Left lung (tissue), 10 donors: ENCODE measurements around the gene DMRT2. TPM values are rescaled to one million over a fixed set of nuclear protein-coding genes. Genes with fewer than 3 reads are reported as not detected.

ENCODE experiments used
- ATAC-seq: fragments of 200-7000 bp; cut with Tn5 transposase; one replicate; pipeline ENCODE4 v1.9.1; 2020; ENCODE audit warnings: moderate library complexity
- DNase-seq, 4 donors: peaks; one replicate each; pipeline ENCODE4 v3.0.0-alpha.2; 2013 to 2020
- H3K27ac ChIP-seq, 2 donors: fragments of 200-600 bp; sonication (generic) in 1 of 2; one replicate each; pipeline versions ENCODE4 v1.5.0 to v1.8.0; 2020 to 2021
- H3K27me3 ChIP-seq, 2 donors: fragments of 200-600 bp; sonication (generic) in 1 of 2; one replicate each; pipeline versions ENCODE4 v1.5.0 to v1.8.0; 2020 to 2021
- H3K36me3 ChIP-seq, 2 donors: fragments of 200-600 bp; sonication (generic) in 1 of 2; one replicate each; pipeline versions ENCODE4 v1.5.0 to v1.8.0; 2020 to 2021
- H3K4me1 ChIP-seq, 2 donors: fragments of 200-600 bp; one replicate each; pipeline ENCODE4 v1.8.0; 2021
- H3K4me3 ChIP-seq, 2 donors: fragments of 200-600 bp; sonication (generic) in 1 of 2; one replicate each; pipeline versions ENCODE4 v1.5.0 to v1.8.0; 2020 to 2021; ENCODE audit warnings: mild to moderate bottlenecking in 1 of 2
- H3K9me3 ChIP-seq, 2 donors: fragments of 200-600 bp; sonication (generic) in 1 of 2; one replicate each; pipeline versions ENCODE4 v1.5.0 to v1.8.0; 2020 to 2021
- CTCF ChIP-seq, 2 donors: fragments of 200-600 bp; sonication (generic) in 1 of 2; IDR thresholded peaks; one replicate each; pipeline versions ENCODE4 v1.5.0 to v1.8.0; 2021; ENCODE audit warnings: antibody characterized with exemption in 2 of 2
- intact Hi-C, 2 donors: fragments of 100-400 bp; cut with DNase I; formaldehyde crosslinking; loops; one replicate each; pipeline versions ENCODE4 v1.11.2 to v1.14.2; 2022
- polyA plus RNA-seq, 6 donors: library from polyadenylated mRNA; unstranded; fragments of 120-200 nt; gene quantifications; one replicate each; pipeline ENCODE4 v1.2.1, GENCODE V29; 2013; ENCODE audit not compliant: insufficient read length in 6 of 6
- total RNA-seq, 2 donors: library from RNA; stranded (reverse); fragmentation: NEBNext Ultra II Directional; extraction: Animal tissue kit (Norgen Biotek cat#: 25700); gene quantifications; one replicate each; pipeline ENCODE4 v1.2.1, GENCODE V29; 2021
- donor health status: DM: no; HTN: yes; CAD: no.
- donor health status: DM: no; HTN: no; CAD: no.

DMRT2 gene
- total and polyA plus RNA-seq, 8 donors, result 0.09 to 0.76 (median 0.29) TPM; not detected in 4

GRCh38 chr9:1096155-1096964, 46.2 kb downstream of the DMRT2 start:
- intact Hi-C loops, result no loop called here
- ATAC-seq (no peak), DNase-seq (no peak)
- Histone ChIP-seq H3K9me3 (no peaks in the 10 kb centered on the region), H3K27ac (no peak overlapping the region), H3K36me3 (no peaks in the 10 kb centered on the region), H3K27me3 (no peaks in the 10 kb centered on the region), H3K4me1 (no peaks in the 10 kb centered on the region), H3K4me3 (no peak overlapping the region)
- no peak for TF ChIP-seq CTCF (IDR thresholded peaks at IDR 0.05)

- no peak for TF ChIP-seq CTCF (IDR thresholded peaks at IDR 0.05)
- intact Hi-C loops, result no loop called here
Observed at GRCh38 chr9:1098551-1098950, 48.4 kb downstream of the DMRT2 start.

GRCh38 chr9:1100201-1100600, 50.0 kb downstream of the DMRT2 start:
- DNase-seq, result no peak
- no peak for TF ChIP-seq CTCF (IDR thresholded peaks at IDR 0.05)
- no peaks in the 10 kb centered on the region for H3K27me3 ChIP-seq
- intact Hi-C loops, result no loop called here
- no peak for ATAC-seq
- H3K4me1 ChIP-seq, result no peaks in the 10 kb centered on the region
- no peaks in the 10 kb centered on the region for H3K9me3 ChIP-seq
- no peak overlapping the region for H3K4me3 ChIP-seq
- no peaks in the 10 kb centered on the region for H3K36me3 ChIP-seq
- H3K27ac ChIP-seq, result no peak overlapping the region

More at GRCh38 chr9:1098551-1098950, 48.4 kb downstream of the DMRT2 start:
- no peaks in the 10 kb centered on the region for H3K4me1 ChIP-seq
- no peak overlapping the region for H3K4me3 ChIP-seq
- H3K36me3 ChIP-seq, result no peaks in the 10 kb centered on the region
- peak in 1 of 4 donors; percentile 8 for DNase-seq
- H3K27me3 ChIP-seq, result no peaks in the 10 kb centered on the region
- no peak overlapping the region for H3K27ac ChIP-seq
- ATAC-seq, result no peak
- no peaks in the 10 kb centered on the region for H3K9me3 ChIP-seq

- no peaks in the 10 kb centered on the region for H3K4me1 ChIP-seq
- H3K4me3 ChIP-seq, result no peak overlapping the region
- intact Hi-C loops, result no loop called here
- peak; percentile 32 to 54 for TF ChIP-seq CTCF (IDR thresholded peaks at IDR 0.05)
- ATAC-seq (peak; percentile 95), DNase-seq (peak; percentile 41 to 69 (median 48))
- H3K27ac ChIP-seq, result no peak overlapping the region
- no peaks in the 10 kb centered on the region for H3K27me3 ChIP-seq
- no peaks in the 10 kb centered on the region for H3K36me3 ChIP-seq
- peaks cover 0 to 5% of the 10 kb centered on the region in 2 donors for H3K9me3 ChIP-seq
Observed at GRCh38 chr9:1100945-1101344, 50.8 kb downstream of the DMRT2 start.

- no peaks in the 10 kb centered on the region for H3K36me3 ChIP-seq
- intact Hi-C loops, result no loop called here
- ATAC-seq, result no peak
- no peaks in the 10 kb centered on the region for H3K27me3 ChIP-seq
- no peak for DNase-seq
- TF ChIP-seq CTCF (IDR thresholded peaks at IDR 0.05), result no peak
- H3K27ac ChIP-seq, result no peak overlapping the region
- peaks cover 0 to 11% of the 10 kb centered on the region in 2 donors for H3K9me3 ChIP-seq
- no peaks in the 10 kb centered on the region for H3K4me1 ChIP-seq
- H3K4me3 ChIP-seq, result no peak overlapping the region
Observed at GRCh38 chr9:1101846-1102641, 51.9 kb downstream of the DMRT2 start.
